ENCODE measurements around the gene SIK3. TPM values are rescaled to one million over a fixed set of nuclear protein-coding genes. Genes with fewer than 3 reads are reported as not detected.

SIK3 gene
- total and polyA plus RNA-seq, 2 experiments from 2014 or later, result 6.1 to 33.9 TPM

- no peak for TF ChIP-seq CTCF (conservative IDR thresholded peaks at IDR 0.05; ENCODE audit: low read depth in 2 of 2)
- TF ChIP-seq ZNF331 (CRISPR knock-in tag; IDR thresholded peaks at IDR 0.05; ENCODE audit: low read depth), result no peak
- no peak for TF ChIP-seq ZNF114 (CRISPR knock-in tag; IDR thresholded peaks at IDR 0.05)
- TF ChIP-seq REST (IDR thresholded peaks at IDR 0.05; ENCODE audit: unreplicated experiment), result no peak
- no peak for TF ChIP-seq STAT1 (IDR thresholded peaks at IDR 0.05; ENCODE audit: unreplicated experiment)
- TF ChIP-seq POLR2AphosphoS5 (IDR thresholded peaks at IDR 0.05; ENCODE audit: low read depth), result no peak
- no peak for TF ChIP-seq NANOG (IDR thresholded peaks at IDR 0.05; ENCODE audit: borderline replicate concordance)
These were observed 137.3 kb downstream of the SIK3 start (continued) for GRCh38 chr11:116960930-116961329.

- Mint-ChIP-seq H3K27me3 (ENCODE audit: insufficient read depth, low read depth, poor library complexity) (no peaks in the 10 kb centered on the region), H3K9me3 (no peaks in the 10 kb centered on the region), H3K36me3 (ENCODE audit: low read depth) (no peaks in the 10 kb centered on the region; the same call in 2 of the 3 replicates), H3K27ac (no peak overlapping the region), H3K4me3 (no peak overlapping the region), H3K4me1 (peaks cover 36% of the 10 kb centered on the region)
- Histone ChIP-seq H3K27ac (ENCODE audit: low read depth) (no peak overlapping the region), H3K9me2 (ENCODE audit: insufficient read depth) (no peaks in the 10 kb centered on the region), H4K20me1 (replicated peaks; ENCODE audit: insufficient read depth) (peaks cover 6% of the 10 kb centered on the region; the same call in 1 of the 2 replicates), H3K27me3 (ENCODE audit: insufficient read depth) (no peaks in the 10 kb centered on the region), H3K79me2 (replicated peaks; ENCODE audit: insufficient read depth) (peaks cover 25% of the 10 kb centered on the region; the same call in 1 of the 2 replicates), H3K4me3 (no peak overlapping the region), H3K4me2 (no peak overlapping the region), H3K36me3 (ENCODE audit: insufficient read depth) (no peaks in the 10 kb centered on the region), H2AFZ (no peak overlapping the region), H3K4me1 (ENCODE audit: insufficient read depth) (peaks cover 18% of the 10 kb centered on the region; the same call in 1 of the 2 replicates), H3F3A (replicated peaks; ENCODE audit: low read depth) (no peaks in the 10 kb centered on the region)
- ATAC-seq (no peak), DNase-seq (ENCODE audit: low spot score) (no peak)
- TF ChIP-seq NANOG (IDR thresholded peaks at IDR 0.05; ENCODE audit: borderline replicate concordance), result no peak
- TF ChIP-seq EZH2 (IDR thresholded peaks at IDR 0.05; ENCODE audit: low read depth, unreplicated experiment), result no peak
- TF ChIP-seq POLR2AphosphoS5 (IDR thresholded peaks at IDR 0.05; ENCODE audit: low read depth), result no peak
- no peak for TF ChIP-seq CTCF (conservative IDR thresholded peaks at IDR 0.05; ENCODE audit: low read depth in 2 of 2)
- no peak for TF ChIP-seq EZH2phosphoT487 (IDR thresholded peaks at IDR 0.05; ENCODE audit: unreplicated experiment)
- TF ChIP-seq ZNF462 (CRISPR knock-in tag; IDR thresholded peaks at IDR 0.05), result no peak
These were observed 140.0 kb downstream of the SIK3 start for GRCh38 chr11:116958246-116958645.

All from GM23338 (cell line).